IMR-90 (cell line): Measurements from ENCODE around the gene THSD7B. TPM values are rescaled to one million over a fixed set of nuclear protein-coding genes. Genes with fewer than 3 reads are reported as not detected.

Experiments
- ATAC-seq: fragments of 200-7000 bp; cut with Tn5 transposase; 2 replicates; pipeline ENCODE4 v1.9.1; 2020; ENCODE audit warnings: low read depth, mild to moderate bottlenecking, moderate library complexity
- BruUV-seq: library from RNA; stranded (reverse); fragments of 400-500 nt; replicated peaks from 2 replicates; lab custom pipeline; 2021; lab: Mats Ljungman, UMichigan
- CTCF ChIA-PET: fragments of 300-600 bp; formaldehyde crosslinking; extraction: SDS; loops from one replicate; lab custom pipeline; 2021; ENCODE audit warnings: antibody characterized with exemption; lab: Yijun Ruan, JAX
- POLR2A ChIA-PET: fragments of 300-600 bp; sonication (Branson Sonifier 250); formaldehyde crosslinking; loops from one replicate; lab custom pipeline; 2022; ENCODE audit warnings: antibody characterized with exemption; ENCODE audit not compliant: unreplicated experiment; lab: Charles Lee
- DNase-seq: peaks from one replicate; pipeline ENCODE4 v3.0.0; 2013
- H2AFZ ChIP-seq: replicated peaks from 2 replicates; pipeline ENCODE3; 2013; ENCODE audit warnings: low read length, mild to moderate bottlenecking; ENCODE audit not compliant: poor library complexity
- H2AK5ac ChIP-seq: 2 replicates; pipeline ENCODE4 v1.6.1; 2013; ENCODE audit warnings: low read depth, low read length, inconsistent platforms
- H2AK9ac ChIP-seq: replicated peaks from 2 replicates; pipeline ENCODE3; 2013; ENCODE audit warnings: mild to moderate bottlenecking, low read depth, low read length, moderate library complexity; ENCODE audit not compliant: poor library complexity
- H2BK120ac ChIP-seq: 2 replicates; pipeline ENCODE4 v1.6.1; 2013; ENCODE audit warnings: low read depth, low read length, inconsistent platforms
- H2BK15ac ChIP-seq: 3 replicates; pipeline ENCODE4 v1.6.1; 2013; ENCODE audit warnings: low read depth, low read length, inconsistent platforms
- H2BK20ac ChIP-seq: 2 replicates; pipeline ENCODE4 v1.6.1; 2013; ENCODE audit warnings: low read depth, mild to moderate bottlenecking, inconsistent platforms, low read length, moderate library complexity
- H2BK5ac ChIP-seq: 2 replicates; pipeline ENCODE4 v1.6.1; 2013; ENCODE audit warnings: mild to moderate bottlenecking, low read depth, low read length, inconsistent platforms; ENCODE audit not compliant: poor library complexity, severe bottlenecking
- H3K14ac ChIP-seq: replicated peaks from 2 replicates; pipeline ENCODE4 v1.6.1; 2013; ENCODE audit warnings: low read depth, low read length, inconsistent platforms
- H3K18ac ChIP-seq: 2 replicates; pipeline ENCODE4 v1.6.1; 2013; ENCODE audit warnings: low read depth, low read length, control low read depth
- H3K23ac ChIP-seq: 2 replicates; pipeline ENCODE4 v1.6.1; 2013; ENCODE audit warnings: low read depth, low read length, inconsistent platforms
- H3K27ac ChIP-seq: 2 replicates; pipeline ENCODE4 v1.5.1; 2013; ENCODE audit warnings: mild to moderate bottlenecking, control low read depth, low read length; ENCODE audit not compliant: insufficient read depth
- H3K27me3 ChIP-seq: 2 replicates; pipeline ENCODE4 v1.6.1; 2013; ENCODE audit warnings: low read length; ENCODE audit not compliant: control insufficient read depth, insufficient read depth
- H3K36me3 ChIP-seq: 2 replicates; pipeline ENCODE4 v1.6.1; 2013; ENCODE audit warnings: low read length, mixed read lengths; ENCODE audit not compliant: control insufficient read depth, insufficient read depth
- H3K4ac ChIP-seq: 2 replicates; pipeline ENCODE4 v1.6.1; 2013; ENCODE audit warnings: low read depth, low read length, inconsistent platforms
- H3K4me1 ChIP-seq: 2 replicates; pipeline ENCODE4 v1.6.1; 2013; ENCODE audit warnings: low read length, mixed read lengths; ENCODE audit not compliant: control insufficient read depth, insufficient read depth
- H3K4me2 ChIP-seq: 2 replicates; pipeline ENCODE4 v1.6.1; 2013; ENCODE audit warnings: low read depth, mild to moderate bottlenecking, control low read depth, low read length, moderate library complexity
- H3K4me3 ChIP-seq: 2 replicates; pipeline ENCODE4 v1.5.1; 2013; ENCODE audit warnings: low read depth, mild to moderate bottlenecking, control low read depth, low read length, moderate library complexity; ENCODE audit not compliant: insufficient read depth
- H3K56ac ChIP-seq: 2 replicates; pipeline ENCODE4 v1.6.1; 2013; ENCODE audit warnings: low read length, inconsistent platforms; ENCODE audit not compliant: insufficient read depth; ENCODE audit errors: extremely low read depth
- H3K79me1 ChIP-seq, 2 experiments: 2 replicates each; pipeline ENCODE4 v1.6.1; 2013; ENCODE audit warnings: low read length in 2 of 2, inconsistent platforms in 1 of 2, low read depth in 1 of 2
- H3K9ac ChIP-seq: 2 replicates; pipeline ENCODE4 v1.6.1; 2013; ENCODE audit warnings: low read depth, low read length, control low read depth
- H3K9me1 ChIP-seq: 2 replicates; pipeline ENCODE4 v1.6.1; 2013; ENCODE audit warnings: low read length, inconsistent platforms; ENCODE audit not compliant: insufficient read depth
- H3K9me3 ChIP-seq: 2 replicates; pipeline ENCODE4 v1.6.1; 2013; ENCODE audit warnings: low read length; ENCODE audit not compliant: control insufficient read depth, insufficient read depth
- H4K20me1 ChIP-seq: 2 replicates; pipeline ENCODE4 v1.6.1; 2013; ENCODE audit warnings: low read length, inconsistent platforms; ENCODE audit not compliant: insufficient read depth
- H4K5ac ChIP-seq: 2 replicates; pipeline ENCODE4 v1.6.1; 2013; ENCODE audit warnings: mild to moderate bottlenecking, low read depth, low read length, control low read depth
- H4K8ac ChIP-seq, 2 experiments: 2 replicates each; pipeline ENCODE4 v1.6.1; 2013; ENCODE audit warnings: low read depth in 2 of 2, low read length in 2 of 2, control low read depth in 1 of 2, inconsistent platforms in 1 of 2
- H4K91ac ChIP-seq: 2 replicates; pipeline ENCODE4 v1.6.1; 2013; ENCODE audit warnings: low read depth, low read length, inconsistent platforms; ENCODE audit not compliant: insufficient read depth
- FOS ChIP-seq: fragments of 150-350 bp; IDR thresholded peaks from 2 replicates; pipeline ENCODE4 v1.6.1; 2016; ENCODE audit warnings: low read depth, low read length
- MXI1 ChIP-seq: IDR thresholded peaks from 2 replicates; pipeline ENCODE4 v1.6.1; 2012; ENCODE audit warnings: low read depth, mild to moderate bottlenecking, low read length, moderate library complexity, borderline replicate concordance
- RCOR1 ChIP-seq: IDR thresholded peaks from 2 replicates; pipeline ENCODE4 v1.6.1; 2012; ENCODE audit warnings: mild to moderate bottlenecking, low read length, improper control_type of control experiment; ENCODE audit not compliant: insufficient replicate concordance
- RFX5 ChIP-seq: IDR thresholded peaks from 2 replicates; pipeline ENCODE4 v1.8.0; 2012; ENCODE audit warnings: low read depth, mild to moderate bottlenecking, low read length, moderate library complexity
- WGBS, 2 experiments: methylation state at CpG; one replicate each; pipeline versions ENCODE4 v1.1.5 to v1.1.7; 2013; ENCODE audit warnings: missing lambda C conversion rate in 2 of 2; ENCODE audit not compliant: insufficient read length in 1 of 2; ENCODE audit errors: extremely low coverage in 2 of 2; 5-methylcytosine and 5-hydroxymethylcytosine counted together
- dilution Hi-C: fragments of 300-500 bp; cut with HindIII; formaldehyde crosslinking; loops from one replicate; pipeline ENCODE4 v1.14.3; 2018; ENCODE audit warnings: low sequenced_read_pairs; ENCODE audit not compliant: unreplicated experiment
- in situ Hi-C: fragments of 300-500 bp; cut with MboI; formaldehyde crosslinking; loops from 3 replicates; pipeline ENCODE4 v1.14.3; 2019; ENCODE audit warnings: low sequenced_read_pairs, inconsistent platforms, mixed read lengths
- intact Hi-C: fragments of 100-400 bp; cut with micrococcal nuclease; formaldehyde crosslinking; loops from 2 replicates; pipeline ENCODE4 v1.10.0; 2022
- polyA plus RNA-seq, 3 experiments: library from polyadenylated mRNA; depleted of rRNA; stranded (reverse); fragments of >200 nt; gene quantifications; 2 replicates each; pipeline ENCODE4 v1.2.3, GENCODE V29; 2012; ENCODE audit warnings: low replicate concordance in 1 of 3
- total RNA-seq: library from RNA; depleted of rRNA; stranded (reverse); fragments of >200 nt; gene quantifications from 2 replicates; pipeline ENCODE4 v1.2.3, GENCODE V29; 2012
- TF ChIP-seq, protein P1 (sequence below): fragments of 150-350 bp; IDR thresholded peaks from 2 replicates; pipeline ENCODE4 v1.6.1; 2016; ENCODE audit warnings: low read depth, mild to moderate bottlenecking, low read length, moderate library complexity, borderline replicate concordance

Gene THSD7B
- total and polyA plus RNA-seq, 2 of the 4 experiments (the other 2 are of a cell fraction), result not detected

DNA sequence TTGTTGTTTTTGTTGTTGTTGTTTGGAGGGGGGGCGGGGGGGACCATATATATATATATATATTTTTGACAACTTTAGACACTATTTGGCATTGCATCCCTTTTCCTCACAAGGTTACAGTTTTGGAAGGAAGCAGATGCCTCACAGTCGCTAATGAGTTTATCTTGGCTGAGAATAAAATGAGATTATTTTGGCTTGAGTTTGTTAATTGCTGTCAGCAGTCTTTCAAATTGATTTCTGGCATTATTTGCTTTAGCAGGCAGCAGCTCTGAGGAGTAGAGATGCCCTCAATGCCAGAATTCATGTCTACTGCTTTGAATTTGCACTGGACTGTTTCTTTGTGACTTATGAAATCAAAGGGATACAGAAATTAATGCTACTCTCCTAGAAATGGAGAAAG, 603.8 kb downstream of the THSD7B start:
- POLR2A ChIA-PET, result no interaction called here
- intact Hi-C loops, result no loop called here
- in situ Hi-C loops, result no loop called here

More for the DNA sequence above, 603.8 kb downstream of the THSD7B start:
- H3K18ac ChIP-seq, result no peak overlapping the region
- H3K9ac ChIP-seq, result no peak overlapping the region
- no peaks in the 10 kb centered on the region for H3K36me3 ChIP-seq
- no peak overlapping the region for H2BK15ac ChIP-seq
- no peak overlapping the region for H2AK9ac ChIP-seq
- no peaks in the 10 kb centered on the region for H3K4me1 ChIP-seq
- BruUV-seq, result no TSS peak
- H2AK5ac ChIP-seq, result no peak overlapping the region
- no peaks in the 10 kb centered on the region for H3K79me1 ChIP-seq
- CTCF ChIA-PET, result no interaction called here
- H3K9me3 ChIP-seq, result no peaks in the 10 kb centered on the region; the same call in 1 of the 2 replicates
- H3K4me2 ChIP-seq, result no peak overlapping the region
- H4K8ac ChIP-seq, result no peak overlapping the region
- H3K14ac ChIP-seq, result no peak overlapping the region
- TF ChIP-seq, protein P1, sequence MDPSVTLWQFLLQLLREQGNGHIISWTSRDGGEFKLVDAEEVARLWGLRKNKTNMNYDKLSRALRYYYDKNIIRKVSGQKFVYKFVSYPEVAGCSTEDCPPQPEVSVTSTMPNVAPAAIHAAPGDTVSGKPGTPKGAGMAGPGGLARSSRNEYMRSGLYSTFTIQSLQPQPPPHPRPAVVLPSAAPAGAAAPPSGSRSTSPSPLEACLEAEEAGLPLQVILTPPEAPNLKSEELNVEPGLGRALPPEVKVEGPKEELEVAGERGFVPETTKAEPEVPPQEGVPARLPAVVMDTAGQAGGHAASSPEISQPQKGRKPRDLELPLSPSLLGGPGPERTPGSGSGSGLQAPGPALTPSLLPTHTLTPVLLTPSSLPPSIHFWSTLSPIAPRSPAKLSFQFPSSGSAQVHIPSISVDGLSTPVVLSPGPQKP, result no peak
- TF ChIP-seq RFX5, result no peak
- TF ChIP-seq FOS, result no peak
- no peak for TF ChIP-seq RCOR1
- TF ChIP-seq MXI1, result no peak
- no peak overlapping the region for H2BK20ac ChIP-seq
- no peak overlapping the region for H3K56ac ChIP-seq
- no peak overlapping the region for H2BK120ac ChIP-seq
- no peak overlapping the region for H2AFZ ChIP-seq
- H3K27ac ChIP-seq, result no peak overlapping the region
- no peak overlapping the region for H4K5ac ChIP-seq
- H3K9me1 ChIP-seq, result no peaks in the 10 kb centered on the region
- no peak overlapping the region for H3K23ac ChIP-seq
- no CpG with 5 or more reads among the region's 2 CpGs for WGBS, 2 experiments
- ATAC-seq (no peak), DNase-seq (no peak)
- no peak overlapping the region for H3K4me3 ChIP-seq
- no peaks in the 10 kb centered on the region for H3K27me3 ChIP-seq
- no peak overlapping the region for H3K4ac ChIP-seq
- dilution Hi-C loops, result no loop called here
- H4K20me1 ChIP-seq, result no peaks in the 10 kb centered on the region
- H4K91ac ChIP-seq, result no peak overlapping the region
- H2BK5ac ChIP-seq, result no peak overlapping the region
